DND-41 (cell line): ENCODE results near the gene ZMIZ1.
A peak's percentile ranks its signal among the peaks of the same experiment; 100 is the strongest.

ENCODE experiments used
- ATAC-seq: fragments of 200-7000 bp; cut with Tn5 transposase; 3 replicates; pipeline ENCODE4 v1.9.1; 2021; ENCODE audit warnings: low read depth; ENCODE audit not compliant: insufficient read depth
- DNase-seq: peaks from one replicate; pipeline ENCODE4 v3.0.0-alpha.2; 2020
- H2AFZ ChIP-seq: 2 replicates; pipeline ENCODE4 v1.6.0; 2012; ENCODE audit warnings: low read depth, low read length
- H3K27ac ChIP-seq: 2 replicates; pipeline ENCODE4 v1.5.1; 2012; ENCODE audit warnings: low read length, inconsistent platforms
- H3K27me3 ChIP-seq: fragments of 200-600 bp; sonication (generic); 2 replicates; pipeline ENCODE4 v1.6.0; 2012; ENCODE audit warnings: low read length, mild to moderate bottlenecking, inconsistent platforms; ENCODE audit not compliant: insufficient read depth, poor library complexity
- H3K36me3 ChIP-seq: 2 replicates; pipeline ENCODE4 v1.5.1; 2012; ENCODE audit warnings: low read length, inconsistent platforms; ENCODE audit not compliant: insufficient read depth
- H3K4me1 ChIP-seq: 2 replicates; pipeline ENCODE4 v1.5.1; 2012; ENCODE audit warnings: mild to moderate bottlenecking, low read length; ENCODE audit not compliant: insufficient read depth
- H3K4me2 ChIP-seq: 2 replicates; pipeline ENCODE4 v1.6.0; 2012; ENCODE audit warnings: mild to moderate bottlenecking, moderate library complexity, low read length, inconsistent platforms; ENCODE audit not compliant: insufficient read depth
- H3K4me3 ChIP-seq, 2 experiments: fragments of 200-600 bp in 1 of 2; shearing (Covaris generic) in 1 of 2; 2 replicates each; pipeline ENCODE4 v1.5.1; 2012 to 2016; ENCODE audit warnings: inconsistent platforms in 2 of 2, low read length in 2 of 2, mild to moderate bottlenecking in 2 of 2, low read depth in 1 of 2, moderate library complexity in 1 of 2
- H3K79me2 ChIP-seq: 2 replicates; pipeline ENCODE4 v1.6.0; 2012; ENCODE audit warnings: low read length, inconsistent platforms; ENCODE audit not compliant: insufficient read depth
- H3K9ac ChIP-seq: 2 replicates; pipeline ENCODE4 v1.6.0; 2012; ENCODE audit warnings: low read depth, mild to moderate bottlenecking, inconsistent platforms, low read length, moderate library complexity
- H3K9me3 ChIP-seq: 2 replicates; pipeline ENCODE4 v1.5.1; 2012; ENCODE audit warnings: low read length, moderate library complexity, mild to moderate bottlenecking, inconsistent platforms; ENCODE audit not compliant: insufficient read depth, severe bottlenecking
- H4K20me1 ChIP-seq: 2 replicates; pipeline ENCODE4 v1.6.0; 2012; ENCODE audit warnings: low read length; ENCODE audit not compliant: insufficient read depth
- CTCF ChIP-seq: IDR thresholded peaks from 2 replicates; pipeline ENCODE4 v1.5.1; 2012; ENCODE audit warnings: borderline replicate concordance, low read length, moderate library complexity, mild to moderate bottlenecking; ENCODE audit not compliant: poor library complexity, severe bottlenecking; ENCODE audit errors: extremely low read depth
- EZH2 ChIP-seq: IDR thresholded peaks from 3 replicates; pipeline ENCODE4 v1.6.1; 2012; ENCODE audit warnings: borderline replicate concordance, low read depth, mild to moderate bottlenecking, moderate library complexity, low read length, inconsistent platforms; ENCODE audit not compliant: severe bottlenecking

The ZMIZ1 gene

GRCh38 chr10:79146611-79147130 is 77.9 kb downstream of the ZMIZ1 start:
- peaks cover 73% of the 10 kb centered on the region for H3K4me1 ChIP-seq
- peaks cover 17% of the 10 kb centered on the region for H3K79me2 ChIP-seq
- peak; percentile 64 for DNase-seq

GRCh38 chr10:79147306-79147705 is 78.5 kb downstream of the ZMIZ1 start:
- no peak for ATAC-seq
- Histone ChIP-seq H3K4me1 (peaks cover 73% of the 10 kb centered on the region), H3K27ac (peak overlapping the region; percentile 92), H3K9me3 (no peaks in the 10 kb centered on the region), H3K9ac (peak overlapping the region; percentile 36; the same call in 1 of the 2 replicates), H3K79me2 (peaks cover 17% of the 10 kb centered on the region), H3K27me3 (no peaks in the 10 kb centered on the region), H2AFZ (no peak overlapping the region), H3K4me2 (no peak overlapping the region), H3K4me3 (no peak overlapping the region), H3K36me3 (peaks cover 49% of the 10 kb centered on the region), H4K20me1 (peaks cover 12% of the 10 kb centered on the region; the same call in 1 of the 2 replicates)
- DNase-seq, result no peak
- TF ChIP-seq EZH2 (no peak), CTCF (no peak)

More at GRCh38 chr10:79146611-79147130, 77.9 kb downstream of the ZMIZ1 start:
- H3K9ac ChIP-seq, result peak overlapping the region; percentile 36; the same call in 1 of the 2 replicates
- H3K27ac ChIP-seq, result peak overlapping the region; percentile 92
- TF ChIP-seq EZH2, result no peak
- TF ChIP-seq CTCF, result no peak
- no peaks in the 10 kb centered on the region for H3K9me3 ChIP-seq
- H3K36me3 ChIP-seq, result peaks cover 56% of the 10 kb centered on the region
- peaks cover 11% of the 10 kb centered on the region; the same call in 1 of the 2 replicates for H4K20me1 ChIP-seq
- no peak overlapping the region for H3K4me2 ChIP-seq
- no peak overlapping the region for H2AFZ ChIP-seq
- peak; percentile 52 for ATAC-seq
- H3K4me3 ChIP-seq, result no peak overlapping the region
- no peaks in the 10 kb centered on the region for H3K27me3 ChIP-seq

- peaks cover 46% of the 10 kb centered on the region for H3K36me3 ChIP-seq
Measured at GRCh38 chr10:79147796-79148451, 79.2 kb downstream of the ZMIZ1 start.

More at GRCh38 chr10:79147796-79148451, 79.2 kb downstream of the ZMIZ1 start:
- ATAC-seq (peak; percentile 76), DNase-seq (peak; percentile 74)
- TF ChIP-seq EZH2, result no peak
- TF ChIP-seq CTCF, result no peak
- Histone ChIP-seq H3K27ac (peak overlapping the region; percentile 92), H3K4me2 (no peak overlapping the region), H3K4me3 (no peak overlapping the region), H3K9ac (peak overlapping the region; percentile 36; the same call in 1 of the 2 replicates), H3K4me1 (peaks cover 68% of the 10 kb centered on the region), H3K9me3 (no peaks in the 10 kb centered on the region), H3K27me3 (no peaks in the 10 kb centered on the region), H3K79me2 (peaks cover 17% of the 10 kb centered on the region), H2AFZ (no peak overlapping the region), H4K20me1 (peaks cover 12% of the 10 kb centered on the region)
